T-helper 1 cell treated with Interleukin-12 subunit alpha and Interleukin-12 subunit beta and Interleukin-4 antibody, amounts not matched to agents 30 μg/mL and 1 μg/mL, for 36 hours (primary cell): ENCODE results near the gene GXYLT2.
"Not testable (repeated sequence)": the region's sequence is repeated elsewhere in the genome, so short reads cannot be mapped to it uniquely, and the experiment has no call there.

Experiments
- H3K27ac Mint-ChIP-seq: one replicate; pipeline ENCODE4 v1.8.0; 2021; ENCODE audit warnings: mild to moderate bottlenecking, mixed read lengths
- H3K27me3 Mint-ChIP-seq: one replicate; pipeline ENCODE4 v1.8.0; 2021; ENCODE audit warnings: low read depth, mixed read lengths
- H3K36me3 Mint-ChIP-seq: one replicate; pipeline ENCODE4 v1.8.0; 2021; ENCODE audit warnings: low read depth, mixed read lengths
- H3K4me1 Mint-ChIP-seq: one replicate; pipeline ENCODE4 v1.8.0; 2021; ENCODE audit warnings: low read depth, mixed read lengths
- H3K4me3 Mint-ChIP-seq: one replicate; pipeline ENCODE4 v1.8.0; 2021; ENCODE audit warnings: mild to moderate bottlenecking, moderate library complexity, mixed read lengths
- H3K9me3 Mint-ChIP-seq: one replicate; pipeline ENCODE4 v1.8.0; 2021; ENCODE audit warnings: mixed read lengths

The GXYLT2 gene

DNA sequence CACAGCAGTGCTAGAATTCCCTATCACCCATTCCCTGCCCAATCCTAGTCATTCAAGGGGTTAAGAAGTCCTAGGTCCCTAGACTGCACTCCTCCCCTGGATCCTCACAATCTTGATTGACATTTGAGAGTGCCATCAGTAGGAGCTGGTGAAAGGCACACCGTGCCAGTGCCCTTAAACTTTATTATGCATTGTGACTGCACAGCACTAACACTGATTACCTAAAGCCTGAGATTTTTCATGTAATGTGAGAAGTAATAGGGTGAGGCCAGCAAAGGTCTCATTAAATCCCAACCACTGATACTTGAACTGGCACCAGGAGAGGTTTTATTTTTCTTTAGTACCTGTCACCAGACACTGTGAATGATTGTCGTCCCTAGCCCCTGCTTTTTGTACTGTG, 16.3 kb downstream of the GXYLT2 start:
- Mint-ChIP-seq H3K4me1 (no peaks in the 10 kb centered on the region), H3K27me3 (peaks cover 6% of the 10 kb centered on the region), H3K9me3 (no peaks in the 10 kb centered on the region), H3K27ac (no peak overlapping the region), H3K36me3 (no peaks in the 10 kb centered on the region), H3K4me3 (no peak overlapping the region)

DNA sequence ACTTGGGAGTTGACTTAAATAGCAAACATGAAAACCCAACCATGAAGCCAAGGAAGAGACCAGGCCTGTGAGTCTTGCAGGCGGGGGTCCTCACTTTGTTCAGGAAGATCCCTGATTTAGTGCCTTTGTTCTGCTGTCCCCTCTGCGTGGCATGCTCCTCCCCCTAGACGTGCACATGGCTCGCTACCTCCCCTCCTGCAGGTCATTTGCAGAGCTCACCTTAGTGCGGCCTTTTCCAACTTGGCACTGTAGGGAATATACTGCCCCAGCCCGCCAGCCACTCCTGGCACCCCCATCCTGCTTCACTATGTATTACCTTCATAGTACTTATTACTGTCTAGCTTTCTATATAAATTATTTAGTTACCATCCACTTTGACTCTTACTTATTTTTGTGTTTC, 18.3 kb downstream of the GXYLT2 start:
- Mint-ChIP-seq H3K4me1 (no peaks in the 10 kb centered on the region), H3K27ac (no peak overlapping the region), H3K9me3 (no peaks in the 10 kb centered on the region), H3K4me3 (no peak overlapping the region), H3K36me3 (no peaks in the 10 kb centered on the region), H3K27me3 (peaks cover 10% of the 10 kb centered on the region)

DNA sequence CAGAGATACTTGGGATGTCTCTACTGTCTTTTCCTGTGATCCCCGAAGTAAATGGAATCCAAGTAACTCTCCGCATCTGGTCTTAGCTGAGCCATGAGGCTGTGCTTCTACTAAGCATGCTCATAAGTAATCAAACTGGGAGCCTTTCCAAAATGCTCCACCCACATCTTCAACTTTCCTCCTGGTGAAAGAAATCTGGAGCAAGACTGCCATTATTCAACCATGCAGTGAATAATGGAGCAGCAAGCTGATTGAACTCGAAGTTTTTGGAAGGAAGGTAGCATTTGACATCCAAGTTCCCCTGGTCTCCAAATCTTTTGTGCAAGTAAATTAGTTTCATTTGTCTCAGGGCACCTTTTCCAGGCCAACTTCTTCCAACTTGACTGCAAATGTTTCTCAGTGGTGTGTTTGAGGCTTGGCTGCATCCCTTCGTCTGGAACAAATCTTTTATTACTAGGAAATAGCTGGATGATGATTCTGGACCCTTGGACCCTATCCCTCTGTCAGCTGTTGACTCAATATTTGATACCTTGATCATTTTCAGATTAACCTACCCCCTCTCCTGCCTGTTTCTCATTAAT, 19.4 kb downstream of the GXYLT2 start:
- no peaks in the 10 kb centered on the region for H3K36me3 Mint-ChIP-seq
- no peaks in the 10 kb centered on the region for H3K9me3 Mint-ChIP-seq
- no peaks in the 10 kb centered on the region for H3K4me1 Mint-ChIP-seq
- H3K4me3 Mint-ChIP-seq, result no peak overlapping the region
- H3K27ac Mint-ChIP-seq, result no peak overlapping the region
- H3K27me3 Mint-ChIP-seq, result peaks cover 10% of the 10 kb centered on the region

DNA sequence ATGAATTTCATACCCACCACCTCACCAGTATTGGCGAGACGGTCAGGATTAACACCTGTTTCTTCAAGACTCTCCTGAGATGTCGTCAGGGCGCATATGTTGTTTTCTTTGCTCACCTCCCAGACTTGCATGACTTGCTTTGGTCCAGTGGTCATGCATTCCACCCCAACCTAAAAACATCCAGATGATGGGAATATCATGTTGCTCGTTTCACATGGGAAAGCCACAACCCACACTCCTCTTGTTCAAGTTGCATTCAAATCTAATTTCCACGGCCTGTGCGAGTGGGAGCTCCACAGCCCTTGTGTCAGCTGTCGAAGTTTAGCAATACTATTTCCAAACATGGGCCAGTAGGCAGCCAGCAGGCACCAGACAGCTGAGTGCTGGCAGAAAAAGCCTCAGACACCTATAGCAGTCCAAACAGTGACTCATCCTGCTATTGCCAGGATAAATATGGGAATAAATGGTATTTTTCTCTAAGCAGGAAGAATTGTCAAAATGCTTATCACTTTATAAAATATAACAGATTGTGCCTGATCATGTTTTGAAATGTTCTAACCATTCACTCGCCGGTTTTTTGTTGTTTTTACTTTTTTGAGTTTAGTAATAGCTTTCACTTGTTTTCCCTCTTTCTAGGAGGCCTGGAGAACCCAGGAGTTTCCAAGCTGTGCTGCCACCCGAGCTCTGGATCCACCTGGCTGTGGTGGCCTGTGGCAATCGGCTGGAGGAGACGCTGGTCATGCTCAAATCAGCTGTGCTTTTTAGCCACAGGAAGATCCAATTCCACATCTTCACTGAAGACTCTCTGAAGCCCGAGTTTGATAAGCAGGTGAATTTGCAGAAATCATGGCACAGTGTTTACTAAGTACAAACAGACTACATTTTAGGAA, 20.1 kb downstream of the GXYLT2 start:
- Mint-ChIP-seq H3K9me3 (no peaks in the 10 kb centered on the region), H3K4me3 (no peak overlapping the region), H3K36me3 (no peaks in the 10 kb centered on the region), H3K27me3 (peaks cover 10% of the 10 kb centered on the region), H3K27ac (no peak overlapping the region), H3K4me1 (no peaks in the 10 kb centered on the region)

DNA sequence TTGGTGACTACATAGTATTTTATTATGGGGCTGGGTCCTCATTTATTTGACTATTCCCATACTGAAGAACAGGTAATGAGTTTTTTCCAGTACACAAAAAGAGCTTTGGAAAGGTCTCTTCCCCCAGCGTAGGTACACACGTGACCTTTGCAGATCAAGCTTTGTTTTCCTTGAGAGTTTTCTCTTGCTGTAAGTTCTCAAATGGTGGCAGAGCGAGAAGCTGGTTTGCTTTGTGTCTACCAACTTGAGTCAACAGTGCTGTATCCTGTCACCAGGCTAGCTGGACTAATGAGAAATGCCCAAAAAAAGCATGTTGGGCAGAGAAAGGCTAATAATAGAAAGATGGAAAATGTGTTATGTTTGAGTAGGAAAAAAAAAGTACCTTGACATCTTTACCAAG, 21.7 kb downstream of the GXYLT2 start:
- Mint-ChIP-seq H3K4me1 (no peaks in the 10 kb centered on the region), H3K4me3 (no peak overlapping the region), H3K27ac (no peak overlapping the region), H3K9me3 (no peaks in the 10 kb centered on the region), H3K27me3 (peaks cover 4% of the 10 kb centered on the region), H3K36me3 (no peaks in the 10 kb centered on the region)

DNA sequence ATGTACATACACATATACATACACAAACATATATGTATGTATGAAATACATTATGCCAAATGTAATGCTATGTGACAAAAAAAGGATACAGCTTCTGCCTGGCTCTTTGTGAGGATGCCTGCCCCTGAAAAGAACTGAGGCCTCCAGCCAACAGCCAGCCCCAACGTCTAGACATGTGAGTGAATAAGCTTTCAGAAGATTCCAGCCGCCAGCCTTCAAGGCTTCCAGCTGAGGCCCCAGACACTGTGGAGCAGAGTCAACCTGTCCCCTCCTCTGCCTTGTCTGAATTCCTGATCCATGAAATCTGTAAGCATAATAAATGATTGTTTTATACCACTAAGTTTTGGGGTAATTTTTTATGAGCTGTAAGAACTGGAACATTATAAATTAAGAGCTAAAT, 24.7 kb downstream of the GXYLT2 start:
- H3K36me3 Mint-ChIP-seq, result no peaks in the 10 kb centered on the region
- H3K27ac Mint-ChIP-seq, result no peak overlapping the region
- H3K4me3 Mint-ChIP-seq, result no peak overlapping the region
- H3K9me3 Mint-ChIP-seq, result no peaks in the 10 kb centered on the region
- H3K27me3 Mint-ChIP-seq, result peaks cover 4% of the 10 kb centered on the region
- no peaks in the 10 kb centered on the region for H3K4me1 Mint-ChIP-seq

DNA sequence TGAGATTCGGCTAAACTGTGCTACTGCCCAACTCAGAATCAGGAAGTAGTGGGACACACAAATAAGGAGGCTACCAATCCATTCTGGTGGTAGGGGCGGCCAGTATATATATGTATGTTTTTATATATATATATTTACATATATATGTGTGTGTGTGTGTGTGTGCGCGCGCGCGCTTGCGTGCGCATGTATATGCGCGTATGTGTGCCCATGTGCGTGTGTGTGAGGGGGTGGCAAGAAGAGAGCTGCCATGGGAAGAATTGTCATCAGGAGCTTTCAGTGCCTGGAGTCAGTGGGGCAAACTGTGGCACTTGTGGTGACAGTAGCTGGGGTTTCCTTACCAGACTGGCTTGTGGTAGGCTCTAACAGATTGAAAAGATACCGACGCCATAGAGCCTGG, 26.5 kb downstream of the GXYLT2 start:
- no peaks in the 10 kb centered on the region for H3K4me1 Mint-ChIP-seq
- no peak overlapping the region for H3K27ac Mint-ChIP-seq
- H3K36me3 Mint-ChIP-seq, result no peaks in the 10 kb centered on the region
- H3K27me3 Mint-ChIP-seq, result peaks cover 4% of the 10 kb centered on the region
- no peaks in the 10 kb centered on the region for H3K9me3 Mint-ChIP-seq
- no peak overlapping the region for H3K4me3 Mint-ChIP-seq

DNA sequence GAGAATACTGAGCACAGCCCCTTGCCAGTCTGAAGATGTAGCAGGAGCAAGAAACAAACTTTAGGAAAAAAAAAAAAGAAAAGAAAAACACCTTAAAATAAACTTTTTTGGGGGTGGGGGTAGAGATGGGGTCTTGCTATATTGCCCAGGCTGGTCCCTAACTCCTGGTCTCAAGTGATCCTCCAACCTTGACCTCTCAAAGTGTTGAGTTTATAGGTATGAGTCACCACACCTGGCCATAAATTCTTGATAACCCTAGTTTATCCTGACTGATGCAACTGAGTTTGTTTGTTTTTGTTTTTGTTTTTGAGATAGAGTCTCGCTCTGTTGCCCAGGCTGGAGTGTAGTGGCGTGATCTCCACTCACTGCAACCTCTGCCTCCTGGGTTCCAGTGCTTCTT, 28.4 kb downstream of the GXYLT2 start:
- no peaks in the 10 kb centered on the region for H3K4me1 Mint-ChIP-seq
- H3K36me3 Mint-ChIP-seq, result no peaks in the 10 kb centered on the region
- H3K9me3 Mint-ChIP-seq, result no peaks in the 10 kb centered on the region
- no peak overlapping the region for H3K27ac Mint-ChIP-seq
- no peak overlapping the region for H3K4me3 Mint-ChIP-seq
- no peaks in the 10 kb centered on the region for H3K27me3 Mint-ChIP-seq

DNA sequence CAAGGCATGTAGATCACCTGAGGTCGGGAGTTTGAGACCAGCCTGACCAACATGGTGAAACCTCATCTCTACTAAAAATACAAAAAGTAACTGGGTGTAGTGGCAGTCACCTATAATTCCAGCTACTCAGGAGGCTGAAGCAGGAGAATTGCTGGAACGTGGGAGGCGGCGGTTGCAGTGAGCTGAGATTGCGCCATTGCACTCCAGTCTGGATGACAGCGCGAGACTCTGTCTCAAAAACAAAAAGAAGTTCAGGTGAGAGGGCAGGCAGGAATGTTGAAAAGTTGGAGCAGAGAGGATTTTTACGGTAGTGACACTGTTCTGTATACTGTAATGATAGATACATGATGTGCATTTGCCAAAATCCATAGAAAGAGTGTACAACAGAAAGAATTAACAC, 31.7 kb downstream of the GXYLT2 start:
- Mint-ChIP-seq H3K9me3 (no peaks in the 10 kb centered on the region), H3K27me3 (peaks cover 3% of the 10 kb centered on the region), H3K36me3 (no peaks in the 10 kb centered on the region), H3K4me1 (no peaks in the 10 kb centered on the region), H3K4me3 (no peak overlapping the region), H3K27ac (no peak overlapping the region)

DNA sequence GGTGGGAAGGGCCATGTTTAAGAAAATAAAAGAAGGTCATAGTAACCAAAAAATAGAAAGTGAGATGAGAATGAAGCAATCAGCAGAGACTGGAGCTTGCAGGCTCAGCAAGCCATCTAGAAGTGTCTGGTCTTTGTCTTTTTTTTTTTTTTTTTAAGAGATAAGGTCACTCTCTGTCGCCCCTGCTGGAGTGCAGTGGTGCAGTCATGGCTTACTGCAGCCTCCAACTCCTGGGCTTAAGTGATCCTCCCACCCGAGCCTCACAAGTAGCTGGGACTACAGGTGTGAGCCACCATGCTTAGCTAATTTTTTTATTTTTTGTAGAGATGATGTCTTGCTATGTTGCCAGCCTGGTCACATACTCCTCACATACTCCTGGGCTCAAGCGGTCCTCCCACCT, 36.2 kb downstream of the GXYLT2 start:
- Mint-ChIP-seq H3K36me3 (no peaks in the 10 kb centered on the region), H3K4me1 (no peaks in the 10 kb centered on the region), H3K9me3 (peaks cover 1% of the 10 kb centered on the region), H3K27me3 (peaks cover 3% of the 10 kb centered on the region), H3K27ac (no peak overlapping the region), H3K4me3 (no peak overlapping the region)

DNA sequence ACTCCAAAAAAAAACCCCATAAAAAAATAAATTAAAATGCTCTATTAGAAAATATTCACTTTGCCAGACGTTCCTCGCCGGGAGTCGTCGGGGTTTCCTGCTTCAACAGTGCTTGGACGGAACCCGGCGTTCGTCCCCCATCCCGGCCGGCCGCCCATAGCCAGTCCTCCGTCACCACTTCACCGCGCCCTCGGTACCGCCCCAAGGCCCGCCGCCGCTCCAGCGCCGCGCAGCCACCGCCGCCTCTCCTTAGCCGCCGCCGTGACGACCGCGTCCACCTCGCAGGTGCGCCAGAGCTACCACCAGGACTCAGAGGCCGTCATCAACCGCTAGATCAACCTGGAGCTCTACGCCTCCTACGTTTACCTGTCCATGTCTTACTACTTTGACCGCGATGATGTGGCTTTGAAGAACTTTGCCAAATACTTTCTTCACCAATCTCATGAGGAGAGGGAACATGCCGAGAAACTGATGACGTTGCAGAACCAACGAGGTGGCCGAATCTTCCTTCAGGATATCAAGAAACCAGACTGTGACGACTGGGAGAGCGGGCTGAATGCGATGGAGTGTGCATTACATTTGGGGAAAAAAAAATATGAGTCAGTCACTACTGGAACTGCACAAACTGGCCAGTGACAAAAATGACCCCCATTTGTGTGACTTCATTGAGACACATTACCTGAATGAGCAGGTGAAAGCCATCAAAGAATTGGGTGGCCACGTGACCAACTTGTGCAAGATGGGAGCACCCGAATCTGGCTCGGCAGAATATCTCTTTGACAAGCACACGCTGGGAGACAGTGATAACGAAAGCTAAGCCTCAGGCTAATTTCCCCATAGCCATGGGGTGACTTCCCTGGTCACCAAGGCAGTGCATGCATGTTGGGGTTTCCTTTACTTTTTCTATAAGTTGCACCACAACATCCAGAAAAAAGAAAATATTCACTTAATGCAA, 41.2 kb downstream of the GXYLT2 start:
- not testable (repeated sequence) for H3K4me3 Mint-ChIP-seq, H3K27ac Mint-ChIP-seq, H3K27me3 Mint-ChIP-seq, H3K4me1 Mint-ChIP-seq, H3K9me3 Mint-ChIP-seq, H3K36me3 Mint-ChIP-seq

DNA sequence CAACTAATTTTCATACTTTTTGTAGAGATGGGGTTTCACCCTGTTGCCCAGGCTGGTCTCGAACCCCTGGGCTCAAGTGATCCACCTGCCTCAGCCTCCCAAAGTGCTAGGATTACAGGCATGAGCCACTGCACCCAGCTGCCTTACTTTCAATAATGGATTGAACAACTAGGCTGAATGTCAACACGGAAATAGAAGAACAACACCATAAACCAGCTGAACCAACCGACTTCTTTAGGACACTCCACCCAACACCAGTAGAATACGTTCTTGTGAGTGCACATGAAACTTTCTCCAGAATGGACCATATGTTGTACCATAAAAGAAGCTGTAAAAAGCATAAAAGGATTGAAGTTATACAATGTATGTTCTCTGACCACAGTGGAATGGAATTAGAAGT, 42.9 kb downstream of the GXYLT2 start:
- Mint-ChIP-seq H3K4me3 (no peak overlapping the region), H3K9me3 (peaks cover 4% of the 10 kb centered on the region), H3K27ac (no peak overlapping the region), H3K4me1 (no peaks in the 10 kb centered on the region), H3K36me3 (no peaks in the 10 kb centered on the region), H3K27me3 (peaks cover 14% of the 10 kb centered on the region)

DNA sequence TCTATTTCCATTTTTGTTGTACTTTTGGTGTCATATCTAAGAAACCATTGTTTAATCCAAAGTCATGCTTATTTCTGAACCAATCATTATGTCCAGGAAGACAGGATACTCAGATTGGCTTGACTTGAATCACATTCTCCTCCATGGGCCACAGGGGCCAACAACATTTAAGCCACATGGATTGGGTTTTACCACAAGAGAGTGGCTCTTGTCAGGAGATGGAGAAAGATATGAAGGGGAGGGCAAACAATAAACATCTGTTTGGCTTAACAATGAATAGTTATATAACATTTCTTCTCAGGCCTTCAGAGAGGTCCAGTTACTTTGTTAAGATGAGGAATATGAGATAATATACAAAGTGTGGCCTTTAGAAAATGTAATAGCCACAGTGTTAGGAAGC, 44.6 kb downstream of the GXYLT2 start:
- H3K36me3 Mint-ChIP-seq, result no peaks in the 10 kb centered on the region
- no peak overlapping the region for H3K27ac Mint-ChIP-seq
- H3K4me1 Mint-ChIP-seq, result no peaks in the 10 kb centered on the region
- peaks cover 4% of the 10 kb centered on the region for H3K9me3 Mint-ChIP-seq
- peaks cover 17% of the 10 kb centered on the region for H3K27me3 Mint-ChIP-seq
- H3K4me3 Mint-ChIP-seq, result no peak overlapping the region

DNA sequence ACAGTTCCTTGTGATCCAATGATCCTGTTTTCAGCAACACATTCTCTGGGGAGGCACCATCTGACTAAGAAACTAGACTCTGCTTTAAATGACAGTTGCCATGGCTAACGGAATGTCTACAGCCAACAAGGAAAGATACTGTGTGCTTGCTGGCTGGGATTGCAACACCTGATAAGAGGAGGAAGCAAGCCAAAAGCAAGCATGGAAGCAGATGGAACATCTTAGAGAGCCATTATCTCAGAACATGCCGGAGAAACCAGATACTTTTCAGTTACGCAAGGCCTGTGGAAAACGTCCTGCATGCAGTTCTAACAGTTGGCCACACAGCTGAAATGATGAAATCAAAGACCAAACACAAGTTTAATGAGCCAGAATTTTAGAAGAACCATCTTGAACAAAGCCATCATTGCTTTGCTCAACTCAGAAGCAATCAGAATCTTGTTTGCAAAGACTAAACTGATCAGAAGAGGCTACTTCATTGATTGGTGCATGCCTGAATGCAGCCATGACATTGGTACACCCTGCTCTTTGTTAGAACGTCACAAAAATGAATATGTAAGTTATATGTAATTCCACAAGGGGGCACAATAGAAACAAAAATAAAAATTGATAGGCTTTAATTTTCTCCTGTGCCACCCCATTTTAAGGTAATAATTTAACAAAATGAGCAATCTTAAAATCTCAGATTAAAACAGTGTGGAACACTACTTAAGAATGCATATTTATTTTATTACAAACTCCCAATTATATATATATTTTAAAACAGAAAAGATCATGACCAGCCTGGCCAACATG, 50.8 kb downstream of the GXYLT2 start:
- H3K27ac Mint-ChIP-seq, result no peak overlapping the region
- no peak overlapping the region for H3K4me3 Mint-ChIP-seq
- no peaks in the 10 kb centered on the region for H3K4me1 Mint-ChIP-seq
- H3K27me3 Mint-ChIP-seq, result peaks cover 14% of the 10 kb centered on the region
- no peaks in the 10 kb centered on the region for H3K9me3 Mint-ChIP-seq
- no peaks in the 10 kb centered on the region for H3K36me3 Mint-ChIP-seq
